Effector CD8-positive, alpha-beta T cell (primary cell): ENCODE results near the gene ATR.
"Not testable (repeated sequence)": the region's sequence is repeated elsewhere in the genome, so short reads cannot be mapped to it uniquely, and the experiment has no call there.

Source experiments
- DNase-seq: peaks from one replicate; lab custom pipeline; 2025; lab: John Stamatoyannopoulos, UW
- total RNA-seq, 4 experiments: gene quantifications; one replicate each; lab custom pipeline; 2026; lab: John Stamatoyannopoulos, UW

ATR gene
- total RNA-seq, result 125 to 192 (median 141) reads per million in 4 experiments

- DNase-seq, result peak; percentile 87
These were observed at the start of gene ATR for GRCh38 chr3:142578329-142579223. Gene ATR (minus strand): TSS chr3:142578733. CDS start chr3:142578704, 29 bp downstream.

GRCh38 chr3:142626971-142627370, 48.4 kb upstream of the ATR start:
- DNase-seq, result no peak

- DNase-seq, result no peak
These were observed 46.6 kb upstream of the ATR start for GRCh38 chr3:142625153-142625440.

- DNase-seq, result no peak
These were observed 46.0 kb upstream of the ATR start for GRCh38 chr3:142624341-142625152.

- no peak for DNase-seq
These were observed 44.7 kb upstream of the ATR start for GRCh38 chr3:142623194-142623593.

GRCh38 chr3:142622405-142622804, 43.9 kb upstream of the ATR start:
- DNase-seq, result no peak

- DNase-seq, result no peak
These were observed 40.5 kb upstream of the ATR start for GRCh38 chr3:142618917-142619461.

- DNase-seq, result no peak
These were observed 36.6 kb upstream of the ATR start for GRCh38 chr3:142615171-142615570.

- DNase-seq, result no peak
These were observed 35.6 kb upstream of the ATR start for GRCh38 chr3:142614059-142614626.

GRCh38 chr3:142613491-142613890, 35.0 kb upstream of the ATR start:
- DNase-seq, result no peak

- no peak for DNase-seq
These were observed 32.7 kb upstream of the ATR start for GRCh38 chr3:142611206-142611605.

GRCh38 chr3:142609136-142609535, 30.6 kb upstream of the ATR start:
- DNase-seq, result no peak

- no peak for DNase-seq
These were observed 30.1 kb upstream of the ATR start for GRCh38 chr3:142608631-142609030.

GRCh38 chr3:142604940-142605339, 26.4 kb upstream of the ATR start:
- DNase-seq, result no peak

- DNase-seq, result not testable (repeated sequence)
These were observed 24.8 kb upstream of the ATR start for GRCh38 chr3:142603386-142603705.

- DNase-seq, result no peak
These were observed 24.3 kb upstream of the ATR start for GRCh38 chr3:142602619-142603385.

- no peak for DNase-seq
These were observed 23.2 kb upstream of the ATR start for GRCh38 chr3:142601713-142602112.

- DNase-seq, result no peak
These were observed 19.4 kb upstream of the ATR start for GRCh38 chr3:142597906-142598305.

GRCh38 chr3:142596726-142597088, 18.2 kb upstream of the ATR start:
- no peak for DNase-seq

GRCh38 chr3:142595951-142596725, 17.6 kb upstream of the ATR start, which contains the start of gene PLS1:
Gene PLS1 (plus strand): TSS chr3:142596393. CDS start chr3:142664238, 67,845 bp downstream.
- peak; percentile 75 for DNase-seq

GRCh38 chr3:142595581-142595950, 17.0 kb upstream of the ATR start:
- DNase-seq, result no peak
